H1 (cell line): ENCODE data around the gene NBDY. TPM values are rescaled to one million over a fixed set of nuclear protein-coding genes. Genes with fewer than 3 reads are reported as not detected.

Source experiments
- CHD7 ChIP-seq: fragments of 300-600 bp; sonication (generic); IDR thresholded peaks from 2 replicates; pipeline ENCODE4 v1.7.1; 2012; ENCODE audit warnings: low read length, moderate library complexity, mild to moderate bottlenecking, inconsistent platforms; ENCODE audit not compliant: insufficient replicate concordance
- polyA plus RNA-seq, 7 experiments: library from polyadenylated mRNA; depleted of rRNA in 3 of 7; stranded (reverse) in 5 of 7; unstranded in 2 of 7; fragments of >200 nt in 5 of 7; fragments of 200-250 nt in 2 of 7; gene quantifications; 1 replicate in 5 of 7; 2 replicates in 1 of 7; 4 replicates in 1 of 7; pipeline versions ENCODE4 v1.2.1 to v1.2.3, GENCODE V29; 2011 to 2013; ENCODE audit warnings: missing spikeins in 2 of 7, mixed read lengths in 2 of 7
- total RNA-seq: library from RNA; stranded (reverse); fragmentation: NEBNext Ultra II Directional; extraction: Animal tissue kit (Norgen Biotek cat#: 25700); gene quantifications from 2 replicates; pipeline ENCODE4 v1.2.1, GENCODE V29; 2021

Gene NBDY
- total and polyA plus RNA-seq, 2 of the 8 experiments (the other 6 are each of a cell fraction or from before 2014, with no cell fraction given): 42.3 to 57.8 TPM

- no peak for TF ChIP-seq CHD7
Measured at GRCh38 chrX:56746996-56747395, 18.0 kb downstream of the NBDY start (continued).
